SK-N-SH (cell line): ENCODE results near the gene SLN. TPM values are rescaled to one million over a fixed set of nuclear protein-coding genes. Genes with fewer than 3 reads are reported as not detected.

Experiments
- CTCF ChIA-PET: fragments of 300-600, 350-600 bp; formaldehyde crosslinking; extraction: SDS; loops from one replicate; lab custom pipeline; 2021; lab: Yijun Ruan, JAX
- POLR2A ChIA-PET: fragments of 350-600 bp; sonication (Branson Sonifier 250); formaldehyde crosslinking; extraction: SDS; loops from one replicate; lab custom pipeline; 2020; ENCODE audit warnings: antibody characterized with exemption, inconsistent platforms; lab: Yijun Ruan, JAX
- DNase-seq: peaks from one replicate; pipeline ENCODE4 v3.0.0; 2012
- H2AFZ ChIP-seq: fragments of 200-600 bp; sonication (generic); 2 replicates; pipeline ENCODE4 v1.8.1; 2016; ENCODE audit warnings: antibody characterized with exemption, mild to moderate bottlenecking, low read depth
- H3F3A ChIP-seq: fragments of 200-600 bp; sonication (generic); replicated peaks from 2 replicates; pipeline ENCODE3; 2016; ENCODE audit warnings: antibody characterized with exemption, mild to moderate bottlenecking; ENCODE audit not compliant: insufficient read depth
- H3K27ac ChIP-seq, 2 experiments: fragments of 200-500 bp in 1 of 2; fragments of 200-600 bp in 1 of 2; sonication (Bioruptor generic) in 1 of 2; sonication (generic), shearing (Covaris generic) in 1 of 2; 2 replicates each; pipeline versions ENCODE4 v1.5.1 to v1.6.1; 2014 to 2016; ENCODE audit warnings: low read depth in 2 of 2, inconsistent platforms in 1 of 2, low read length in 1 of 2, mild to moderate bottlenecking in 1 of 2, mixed read lengths in 1 of 2
- H3K27me3 ChIP-seq: fragments of 200-600 bp; sonication (generic), shearing (Covaris generic); 2 replicates; pipeline ENCODE4 v1.6.1; 2016; ENCODE audit warnings: mixed run types; ENCODE audit not compliant: insufficient read depth
- H3K36me3 ChIP-seq, 2 experiments: fragments of 200-500 bp in 1 of 2; fragments of 200-600 bp in 1 of 2; sonication (Bioruptor generic) in 1 of 2; sonication (generic) in 1 of 2; replicated peaks in 1 of 2; 2 replicates each; pipeline versions ENCODE3 to v1.5.1; 2014 to 2016; ENCODE audit warnings: low read length in 1 of 2, mild to moderate bottlenecking in 1 of 2; ENCODE audit not compliant: insufficient read depth in 2 of 2, control insufficient read depth in 1 of 2
- H3K4me1 ChIP-seq, 2 experiments: fragments of 200-500 bp in 1 of 2; fragments of 200-600 bp in 1 of 2; sonication (Bioruptor generic) in 1 of 2; sonication (generic), shearing (Covaris generic) in 1 of 2; 2 replicates each; pipeline versions ENCODE4 v1.5.1 to v1.6.1; 2014 to 2016; ENCODE audit warnings: low read depth in 1 of 2, low read length in 1 of 2, mixed run types in 1 of 2; ENCODE audit not compliant: insufficient read depth in 2 of 2, control insufficient read depth in 1 of 2
- H3K4me2 ChIP-seq: fragments of 200-600 bp; sonication (generic), shearing (Covaris generic); 2 replicates; pipeline ENCODE4 v1.6.1; 2017; ENCODE audit warnings: mixed run types
- H3K4me3 ChIP-seq, 2 experiments: fragments of 200-500 bp in 1 of 2; fragments of 200-600 bp in 1 of 2; sonication (Bioruptor generic) in 1 of 2; sonication (generic), shearing (Covaris generic) in 1 of 2; 2 replicates each; pipeline versions ENCODE4 v1.5.1 to v1.8.1; 2014 to 2016; ENCODE audit warnings: low read depth in 2 of 2, inconsistent platforms in 1 of 2, low read length in 1 of 2, mild to moderate bottlenecking in 1 of 2, mixed read lengths in 1 of 2, moderate library complexity in 1 of 2
- H3K79me2 ChIP-seq: fragments of 200-600 bp; sonication (generic); 2 replicates; pipeline ENCODE4 v1.8.1; 2017; ENCODE audit warnings: mild to moderate bottlenecking; ENCODE audit not compliant: insufficient read depth
- H3K9ac ChIP-seq: fragments of 200-600 bp; sonication (generic); 2 replicates; pipeline ENCODE4 v1.6.1; 2017; ENCODE audit warnings: mixed run types
- H3K9me2 ChIP-seq: fragments of 200-600 bp; sonication (generic); 2 replicates; pipeline ENCODE4 v1.6.1; 2017; ENCODE audit warnings: mixed run types
- H3K9me3 ChIP-seq: fragments of 200-600 bp; sonication (generic); 2 replicates; pipeline ENCODE4 v1.6.1; 2017; ENCODE audit warnings: mixed run types, mild to moderate bottlenecking, moderate library complexity
- H4K20me1 ChIP-seq: fragments of 200-600 bp; sonication (generic); 2 replicates; pipeline ENCODE4 v1.6.1; 2017; ENCODE audit warnings: mild to moderate bottlenecking, mixed run types; ENCODE audit not compliant: insufficient read depth
- CHD2 ChIP-seq: fragments of 150-350 bp; IDR thresholded peaks from 2 replicates; pipeline ENCODE4 v1.6.1; 2018; ENCODE audit warnings: low read length; ENCODE audit not compliant: partially characterized antibody
- EZH2phosphoT487 ChIP-seq: fragments of 200-600 bp; sonication (generic); IDR thresholded peaks from 2 replicates; pipeline ENCODE4 v1.6.1; 2017; ENCODE audit warnings: low read depth, mixed run types, mild to moderate bottlenecking, antibody characterized with exemption, moderate library complexity, borderline replicate concordance
- FOXJ3 ChIP-seq: sonication (generic); formaldehyde crosslinking; IDR thresholded peaks from 2 replicates; pipeline ENCODE4 v1.5.1; 2020; ENCODE audit warnings: mild to moderate bottlenecking, missing genetic modification reagents
- GABPA ChIP-seq: IDR thresholded peaks from 2 replicates; pipeline ENCODE4 v1.4.0; 2012; ENCODE audit warnings: low read depth, mild to moderate bottlenecking
- MEF2A ChIP-seq: IDR thresholded peaks from 2 replicates; pipeline ENCODE4 v1.4.0; 2012; ENCODE audit warnings: low read depth, borderline replicate concordance
- MXI1 ChIP-seq: IDR thresholded peaks from 2 replicates; pipeline ENCODE4 v1.6.1; 2012; ENCODE audit warnings: mild to moderate bottlenecking, low read depth, low read length, improper control_type of control experiment
- NRF1 ChIP-seq: IDR thresholded peaks from 2 replicates; pipeline ENCODE4 v1.6.1; 2012; ENCODE audit warnings: low read depth, mild to moderate bottlenecking, low read length
- RCOR1 ChIP-seq: fragments of 150-350 bp; IDR thresholded peaks from 2 replicates; pipeline ENCODE4 v1.6.1; 2017; ENCODE audit warnings: antibody characterized with exemption, low read length
- RFX5 ChIP-seq: IDR thresholded peaks from 2 replicates; pipeline ENCODE4 v1.6.1; 2012; ENCODE audit warnings: mild to moderate bottlenecking, improper control_type of control experiment, low read length
- USF2 ChIP-seq: fragments of 150-350 bp; IDR thresholded peaks from 2 replicates; pipeline ENCODE4 v1.6.1; 2017; ENCODE audit warnings: antibody characterized with exemption, low read length, low read depth, borderline replicate concordance
- WGBS: methylation state at CpG from one replicate; pipeline ENCODE4 v1.1.6; 2017; ENCODE audit warnings: low lambda C conversion rate; 5-methylcytosine and 5-hydroxymethylcytosine counted together
- polyA plus RNA-seq, 3 experiments: library from polyadenylated mRNA; depleted of rRNA; stranded (reverse); fragments of >200 nt; gene quantifications; 2 replicates each; pipeline ENCODE4 v1.2.3, GENCODE V29; 2012
- TF ChIP-seq, protein P1 (sequence below): IDR thresholded peaks from 2 replicates; pipeline ENCODE4 v1.4.0; 2012; ENCODE audit warnings: low read depth, borderline replicate concordance

The SLN gene
- polyA plus RNA-seq, 1 of the 3 experiments (the other 2 are of a cell fraction) = not detected

- Histone ChIP-seq H3K4me3 (no peak overlapping the region), H3F3A (no peaks in the 10 kb centered on the region), H3K4me1 (no peaks in the 10 kb centered on the region), H3K79me2 (no peaks in the 10 kb centered on the region), H3K27me3 (no peaks in the 10 kb centered on the region; the same call in 1 of the 2 replicates), H4K20me1 (no peaks in the 10 kb centered on the region), H3K27ac (no peak overlapping the region), H2AFZ (no peak overlapping the region), H3K36me3 (no peaks in the 10 kb centered on the region), H3K9me2 (no peaks in the 10 kb centered on the region), H3K4me2 (no peak overlapping the region), H3K9ac (no peak overlapping the region), H3K9me3 (no peaks in the 10 kb centered on the region)
- WGBS = 22% methylated on average over 5 of the region's 5 CpGs
- TF ChIP-seq RCOR1 (no peak), GABPA (no peak), CHD2 (no peak), MEF2A (no peak), FOXJ3 (CRISPR knock-in tag) (no peak), RFX5 (no peak), MXI1 (no peak), NRF1 (no peak)
- TF ChIP-seq, protein P1, sequence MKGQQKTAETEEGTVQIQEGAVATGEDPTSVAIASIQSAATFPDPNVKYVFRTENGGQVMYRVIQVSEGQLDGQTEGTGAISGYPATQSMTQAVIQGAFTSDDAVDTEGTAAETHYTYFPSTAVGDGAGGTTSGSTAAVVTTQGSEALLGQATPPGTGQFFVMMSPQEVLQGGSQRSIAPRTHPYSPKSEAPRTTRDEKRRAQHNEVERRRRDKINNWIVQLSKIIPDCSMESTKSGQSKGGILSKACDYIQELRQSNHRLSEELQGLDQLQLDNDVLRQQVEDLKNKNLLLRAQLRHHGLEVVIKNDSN = no peak
- CTCF ChIA-PET = interaction anchor here (0.7 to 1.4 kb wide), 4 partner anchors 106 to 134 kb away, joined by 3 to 5 read pairs (median 3); no protein-coding TSS in a partner anchor
- POLR2A ChIA-PET = no interaction called here
- no peak for DNase-seq
These were observed 29.3 kb downstream of the SLN start for GRCh38 chr11:107682572-107682971.

- H3K79me2 ChIP-seq = no peaks in the 10 kb centered on the region
- no peaks in the 10 kb centered on the region for H3K9me3 ChIP-seq
- H3F3A ChIP-seq = no peaks in the 10 kb centered on the region
- no peaks in the 10 kb centered on the region; the same call in 1 of the 2 replicates for H3K27me3 ChIP-seq
- no peaks in the 10 kb centered on the region for H3K9me2 ChIP-seq
- TF ChIP-seq GABPA (no peak), USF2 (no peak), EZH2phosphoT487 (no peak)
- H3K36me3 ChIP-seq = no peaks in the 10 kb centered on the region
- ChIA-PET POLR2A (no interaction called here), CTCF (interaction anchor here (1.0 kb wide), 1 partner anchor 105 kb away, joined by 3 read pairs; no protein-coding TSS in a partner anchor)
- H3K9ac ChIP-seq = no peak overlapping the region
- no peak overlapping the region for H2AFZ ChIP-seq
- no peak overlapping the region for H3K27ac ChIP-seq
- no peak overlapping the region for H3K4me2 ChIP-seq
- no peaks in the 10 kb centered on the region for H4K20me1 ChIP-seq
- no peaks in the 10 kb centered on the region for H3K4me1 ChIP-seq
- no peak overlapping the region for H3K4me3 ChIP-seq
- 32% methylated on average over 4 of the region's 4 CpGs for WGBS
- no peak for DNase-seq
These were observed 29.7 kb downstream of the SLN start for GRCh38 chr11:107682171-107682570.
